PC-9 (cell line): ENCODE data around the gene RPS14. TPM values are rescaled to one million over a fixed set of nuclear protein-coding genes. Genes with fewer than 3 reads are reported as not detected.

ENCODE experiments used
- BruUV-seq: library from RNA; stranded (reverse); fragments of 400-500 nt; replicated peaks from 2 replicates; lab custom pipeline; 2021; lab: Mats Ljungman, UMichigan
- CTCF ChIA-PET: fragments of 300-600 bp; sonication (Branson Sonifier 250); formaldehyde crosslinking; loops from one replicate; lab custom pipeline; 2022; ENCODE audit warnings: antibody characterized with exemption; lab: Charles Lee
- POLR2A ChIA-PET: fragments of 300-600 bp; sonication (Branson Sonifier 250); formaldehyde crosslinking; loops from one replicate; lab custom pipeline; 2022; ENCODE audit warnings: antibody characterized with exemption; ENCODE audit not compliant: unreplicated experiment; lab: Charles Lee
- DNase-seq, 2 experiments: peaks; one replicate each; pipeline versions ENCODE4 v3.0.0 to v3.0.0-alpha.2; 2015 to 2022; ENCODE audit warnings: mixed read lengths in 1 of 2
- H2AFZ ChIP-seq: fragments of 200-600 bp; sonication (generic); 2 replicates; pipeline ENCODE4 v1.8.1; 2017; ENCODE audit warnings: antibody characterized with exemption
- H3F3A ChIP-seq: fragments of 200-600 bp; sonication (generic); 2 replicates; pipeline ENCODE4 v1.8.1; 2017; ENCODE audit warnings: antibody characterized with exemption, mild to moderate bottlenecking, low read depth; ENCODE audit not compliant: insufficient read depth
- H3K27ac ChIP-seq: fragments of 200-600 bp; sonication (generic); 2 replicates; pipeline ENCODE4 v1.6.1; 2016; ENCODE audit warnings: mixed run types
- H3K27me3 ChIP-seq: fragments of 200-600 bp; sonication (generic); 2 replicates; pipeline ENCODE4 v1.6.1; 2016; ENCODE audit warnings: low read depth, mixed run types; ENCODE audit not compliant: insufficient read depth
- H3K36me3 ChIP-seq: fragments of 200-600 bp; sonication (generic); 2 replicates; pipeline ENCODE4 v1.6.1; 2016; ENCODE audit warnings: low read depth, mixed run types
- H3K4me1 ChIP-seq: fragments of 200-600 bp; sonication (generic); replicated peaks from 2 replicates; pipeline ENCODE4 v1.6.1; 2016; ENCODE audit warnings: mixed run types; ENCODE audit not compliant: insufficient read depth
- H3K4me2 ChIP-seq: fragments of 200-600 bp; sonication (generic); 2 replicates; pipeline ENCODE4 v1.6.1; 2017; ENCODE audit warnings: mixed run types
- H3K4me3 ChIP-seq: fragments of 200-600 bp; sonication (generic); 2 replicates; pipeline ENCODE4 v1.6.1; 2016; ENCODE audit warnings: mixed run types
- H3K79me2 ChIP-seq: fragments of 200-600 bp; sonication (generic); 2 replicates; pipeline ENCODE4 v1.6.1; 2017; ENCODE audit warnings: low read depth, mixed run types
- H3K9me2 ChIP-seq: fragments of 200-600 bp; sonication (generic); 2 replicates; pipeline ENCODE4 v1.8.1; 2017; ENCODE audit warnings: mild to moderate bottlenecking; ENCODE audit not compliant: insufficient read depth
- H3K9me3 ChIP-seq: fragments of 200-600 bp; sonication (generic); 2 replicates; pipeline ENCODE4 v1.8.1; 2016; ENCODE audit warnings: low read depth; ENCODE audit not compliant: insufficient read depth
- H4K20me1 ChIP-seq: fragments of 200-600 bp; sonication (generic); 2 replicates; pipeline ENCODE4 v1.8.1; 2017; ENCODE audit not compliant: insufficient read depth
- EZH2 ChIP-seq: fragments of 200-600 bp; sonication (generic); IDR thresholded peaks from 2 replicates; pipeline ENCODE4 v1.8.0; 2017; ENCODE audit warnings: antibody characterized with exemption, low read depth
- intact Hi-C: fragments of 100-400 bp; cut with micrococcal nuclease; formaldehyde crosslinking; loops from one replicate; pipeline ENCODE4 v1.10.0; 2022; ENCODE audit not compliant: unreplicated experiment
- total RNA-seq: library from RNA; stranded (reverse); gene quantifications from 2 replicates; pipeline ENCODE4 v1.2.3, GENCODE V29; 2021
- TF ChIP-seq, protein P1 (sequence below): fragments of 200-600 bp; sonication (generic); conservative IDR thresholded peaks from 2 replicates; pipeline ENCODE4 v1.6.1; 2017; ENCODE audit warnings: mixed run types, antibody characterized with exemption, mild to moderate bottlenecking, moderate library complexity

Gene RPS14
- total RNA-seq, 1 experiment from 2014 or later = 2,907 TPM

DNA sequence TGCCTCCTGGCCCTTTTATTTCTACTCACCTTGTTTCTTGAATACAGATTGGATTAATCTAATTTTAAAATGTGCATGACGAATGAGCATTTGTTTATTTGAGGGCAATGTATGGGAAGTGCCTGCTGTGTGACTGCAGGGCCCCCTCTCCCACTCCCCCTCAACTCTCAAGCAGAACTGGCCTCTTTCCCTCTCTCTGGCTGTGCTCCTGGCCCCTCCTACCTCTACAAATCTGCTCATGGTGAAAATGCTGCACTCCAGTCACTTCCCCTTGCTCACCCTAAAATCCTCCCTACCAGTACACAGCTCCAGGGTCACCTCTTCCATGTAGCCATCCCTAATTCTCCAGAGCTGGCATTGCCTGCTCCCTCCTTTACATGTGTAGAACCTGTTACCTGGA is 41.2 kb upstream of the RPS14 start:
- H3K4me3 ChIP-seq = no peak overlapping the region
- no peaks in the 10 kb centered on the region for H3K9me2 ChIP-seq
- peaks cover 51% of the 10 kb centered on the region for H3K4me1 ChIP-seq
- peaks cover 26% of the 10 kb centered on the region; the same call in 1 of the 2 replicates for H3F3A ChIP-seq
- ChIA-PET POLR2A (no interaction called here), CTCF (interaction anchor here (1.3 kb wide), 1 partner anchor 50 kb away, joined by 3 read pairs; no protein-coding TSS in a partner anchor)
- no TSS peak for BruUV-seq
- no peaks in the 10 kb centered on the region for H3K27me3 ChIP-seq
- no peak overlapping the region for H3K4me2 ChIP-seq
- no peaks in the 10 kb centered on the region for H3K36me3 ChIP-seq
- peaks cover 72% of the 10 kb centered on the region for H3K79me2 ChIP-seq
- no peak for DNase-seq
- H3K9me3 ChIP-seq = no peaks in the 10 kb centered on the region
- intact Hi-C loops = no loop called here
- peaks cover 64% of the 10 kb centered on the region for H4K20me1 ChIP-seq
- no peak overlapping the region for H3K27ac ChIP-seq
- no peak overlapping the region for H2AFZ ChIP-seq
- TF ChIP-seq, protein P1, sequence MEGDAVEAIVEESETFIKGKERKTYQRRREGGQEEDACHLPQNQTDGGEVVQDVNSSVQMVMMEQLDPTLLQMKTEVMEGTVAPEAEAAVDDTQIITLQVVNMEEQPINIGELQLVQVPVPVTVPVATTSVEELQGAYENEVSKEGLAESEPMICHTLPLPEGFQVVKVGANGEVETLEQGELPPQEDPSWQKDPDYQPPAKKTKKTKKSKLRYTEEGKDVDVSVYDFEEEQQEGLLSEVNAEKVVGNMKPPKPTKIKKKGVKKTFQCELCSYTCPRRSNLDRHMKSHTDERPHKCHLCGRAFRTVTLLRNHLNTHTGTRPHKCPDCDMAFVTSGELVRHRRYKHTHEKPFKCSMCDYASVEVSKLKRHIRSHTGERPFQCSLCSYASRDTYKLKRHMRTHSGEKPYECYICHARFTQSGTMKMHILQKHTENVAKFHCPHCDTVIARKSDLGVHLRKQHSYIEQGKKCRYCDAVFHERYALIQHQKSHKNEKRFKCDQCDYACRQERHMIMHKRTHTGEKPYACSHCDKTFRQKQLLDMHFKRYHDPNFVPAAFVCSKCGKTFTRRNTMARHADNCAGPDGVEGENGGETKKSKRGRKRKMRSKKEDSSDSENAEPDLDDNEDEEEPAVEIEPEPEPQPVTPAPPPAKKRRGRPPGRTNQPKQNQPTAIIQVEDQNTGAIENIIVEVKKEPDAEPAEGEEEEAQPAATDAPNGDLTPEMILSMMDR = no peak
- TF ChIP-seq EZH2 = no peak

DNA sequence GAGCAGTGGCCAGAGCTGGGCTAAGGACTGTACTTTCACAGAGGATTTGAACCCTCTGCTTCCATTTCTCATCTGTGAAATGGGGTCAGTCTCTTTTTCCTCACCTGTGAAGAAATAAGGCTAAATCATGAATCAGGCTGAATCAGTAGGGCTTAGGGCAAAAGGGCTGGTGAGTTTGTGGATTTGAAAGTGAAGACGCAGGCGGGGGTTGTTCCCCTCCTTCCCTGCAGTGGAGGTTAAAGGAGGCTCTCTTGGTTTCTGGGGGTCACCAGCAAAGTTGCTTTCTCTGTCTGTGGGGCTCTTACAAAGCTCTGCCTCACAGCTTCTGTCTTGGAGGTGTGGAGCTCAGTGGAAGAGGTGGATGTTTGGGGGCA is 40.7 kb upstream of the RPS14 start:
- no peaks in the 10 kb centered on the region for H3K9me2 ChIP-seq
- H3F3A ChIP-seq = peaks cover 22% of the 10 kb centered on the region; the same call in 1 of the 2 replicates
- H3K4me2 ChIP-seq = no peak overlapping the region
- no peak overlapping the region for H2AFZ ChIP-seq
- ChIA-PET POLR2A (interaction anchor here (0.5 kb wide), 2 partner anchors 15 to 67 kb away, joined by 3 to 4 read pairs; no protein-coding TSS in a partner anchor), CTCF (interaction anchor here (1.3 kb wide), 1 partner anchor 51 kb away, joined by 3 read pairs; no protein-coding TSS in a partner anchor)
- BruUV-seq = no TSS peak
- intact Hi-C loops = no loop called here
- H3K79me2 ChIP-seq = peaks cover 67% of the 10 kb centered on the region
- no peaks in the 10 kb centered on the region for H3K36me3 ChIP-seq
- H3K4me1 ChIP-seq = peaks cover 52% of the 10 kb centered on the region
- H3K9me3 ChIP-seq = no peaks in the 10 kb centered on the region
- TF ChIP-seq, protein P1 = no peak
- TF ChIP-seq EZH2 = no peak
- no peak overlapping the region for H3K27ac ChIP-seq
- peaks cover 60% of the 10 kb centered on the region for H4K20me1 ChIP-seq
- H3K27me3 ChIP-seq = no peaks in the 10 kb centered on the region
- no peak for DNase-seq
- no peak overlapping the region for H3K4me3 ChIP-seq

DNA sequence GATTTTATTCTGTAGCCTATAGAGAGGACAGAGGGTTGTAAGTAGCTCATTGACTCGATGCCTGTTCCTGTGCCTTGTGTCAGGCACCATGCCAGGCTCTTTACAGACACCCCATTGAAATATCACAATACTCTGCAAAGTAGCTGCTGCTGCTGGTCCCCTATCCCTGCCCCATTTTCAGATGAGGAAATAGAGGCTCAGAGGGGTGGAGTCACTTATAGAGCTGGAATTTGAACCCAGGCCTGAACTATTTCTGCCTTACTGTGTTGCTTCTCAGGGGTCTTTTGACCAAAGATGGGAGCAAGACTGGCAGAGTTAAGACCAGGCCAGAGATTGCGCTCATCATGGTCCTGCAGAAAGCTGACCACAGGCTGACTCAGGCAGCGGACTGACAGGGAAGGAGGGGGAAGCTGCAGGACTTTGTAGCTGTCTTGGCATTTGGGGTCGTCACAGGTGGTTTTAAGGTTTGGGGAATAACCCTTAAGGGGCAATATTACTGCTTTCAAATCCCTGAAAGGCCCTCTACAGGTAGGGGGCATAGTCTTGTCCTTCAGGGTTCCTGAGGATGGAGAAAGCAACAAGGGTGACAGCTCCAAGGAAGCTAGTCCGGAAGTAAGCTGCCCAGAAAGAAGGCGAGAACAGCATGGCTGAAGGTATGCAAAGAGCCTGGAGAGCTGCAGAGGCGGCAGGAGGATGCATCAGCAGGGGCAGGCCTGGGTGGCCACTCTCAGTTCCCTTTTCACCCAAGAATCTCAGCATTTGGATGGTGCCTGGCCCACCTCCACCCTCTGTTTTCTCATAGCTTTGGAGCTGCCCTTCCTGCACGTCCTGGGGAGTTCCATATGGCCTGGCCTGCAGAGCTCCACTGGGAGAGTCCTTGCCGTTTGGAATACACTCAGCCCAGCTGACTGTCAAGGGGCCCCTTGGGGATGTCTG is 40.1 kb upstream of the RPS14 start:
- H3K27ac ChIP-seq = no peak overlapping the region
- CTCF ChIA-PET = interaction anchor here (0.9 kb wide), 1 partner anchor 30 kb away, joined by 4 read pairs; no protein-coding TSS in a partner anchor
- H2AFZ ChIP-seq = no peak overlapping the region
- POLR2A ChIA-PET = interaction anchor here (0.5 kb wide), 2 partner anchors 16 to 68 kb away, joined by 3 to 4 read pairs; no protein-coding TSS in a partner anchor
- peaks cover 67% of the 10 kb centered on the region for H3K79me2 ChIP-seq
- no peaks in the 10 kb centered on the region for H3K27me3 ChIP-seq
- H3F3A ChIP-seq = peaks cover 22% of the 10 kb centered on the region; the same call in 1 of the 2 replicates
- intact Hi-C loops = loop anchor here (5.0 kb wide), 1 partner anchor 153 kb away; the partner anchor contains the start of gene SYNPO
- peaks cover 56% of the 10 kb centered on the region for H3K4me1 ChIP-seq
- no TSS peak for BruUV-seq
- no peak for DNase-seq
- no peak overlapping the region for H3K4me3 ChIP-seq
- H3K4me2 ChIP-seq = 0 out of 2 replicates have a peak overlapping the region, but pooled peaks have one; percentile 80
- H3K9me2 ChIP-seq = no peaks in the 10 kb centered on the region
- H3K9me3 ChIP-seq = no peaks in the 10 kb centered on the region
- H4K20me1 ChIP-seq = peaks cover 60% of the 10 kb centered on the region
- no peaks in the 10 kb centered on the region for H3K36me3 ChIP-seq
- no peak for TF ChIP-seq EZH2
- TF ChIP-seq, protein P1 = no peak
